ENCODE results near the gene MFAP5.

MFAP5 gene

GRCh38 chr12:8662593-8662992 is at the start of gene MFAP5:
MFAP5 (minus strand) TSS chr12:8662826; CDS start chr12:8662104, 722 bp downstream.
- no peak for DNase-seq

GRCh38 chr12:8709124-8709830 is 46.7 kb upstream of the MFAP5 start:
- no peak for DNase-seq

- DNase-seq: no peak
Observed at GRCh38 chr12:8702159-8702558, 39.5 kb upstream of the MFAP5 start.

- DNase-seq: no peak
Observed at GRCh38 chr12:8701046-8701660, 38.5 kb upstream of the MFAP5 start.

- no peak for DNase-seq
Observed at GRCh38 chr12:8699714-8700113, 37.1 kb upstream of the MFAP5 start.

- DNase-seq: no peak
Observed at GRCh38 chr12:8698879-8699278, 36.3 kb upstream of the MFAP5 start.

- no peak for DNase-seq
Observed at GRCh38 chr12:8698132-8698851, 35.7 kb upstream of the MFAP5 start.

GRCh38 chr12:8697476-8698131 is 35.0 kb upstream of the MFAP5 start, which contains the start of gene RIMKLB:
RIMKLB (plus strand) TSS chr12:8697991; CDS start chr12:8713867, 15,876 bp downstream.
- peak; percentile 77 for DNase-seq

GRCh38 chr12:8697120-8697475 is 34.5 kb upstream of the MFAP5 start:
- DNase-seq: no peak

GRCh38 chr12:8696442-8697090 is 33.9 kb upstream of the MFAP5 start:
- no peak for DNase-seq

- DNase-seq: no peak
Observed at GRCh38 chr12:8695116-8695515, 32.5 kb upstream of the MFAP5 start.

- DNase-seq: peak; percentile 68
Observed at GRCh38 chr12:8692573-8692972, 29.9 kb upstream of the MFAP5 start.

- DNase-seq: no peak
Observed at GRCh38 chr12:8689681-8690080, 27.1 kb upstream of the MFAP5 start.

GRCh38 chr12:8687846-8688601 is 25.4 kb upstream of the MFAP5 start:
- peak; percentile 34 for DNase-seq

GRCh38 chr12:8685051-8685450 is 22.4 kb upstream of the MFAP5 start:
- DNase-seq: no peak

- no peak for DNase-seq
Observed at GRCh38 chr12:8681129-8681884, 18.7 kb upstream of the MFAP5 start.

- DNase-seq: no peak
Observed at GRCh38 chr12:8680533-8680932, 17.9 kb upstream of the MFAP5 start.

GRCh38 chr12:8678661-8679111 is 16.1 kb upstream of the MFAP5 start:
- DNase-seq: no peak

- DNase-seq: no peak
Observed at GRCh38 chr12:8677362-8677761, 14.7 kb upstream of the MFAP5 start.

- DNase-seq: no peak
Observed at GRCh38 chr12:8676651-8677050, 14.0 kb upstream of the MFAP5 start.

- no peak for DNase-seq
Observed at GRCh38 chr12:8675591-8676036, 13.0 kb upstream of the MFAP5 start.
